ENCODE measurements around the gene DDR2.

Gene DDR2

DNA sequence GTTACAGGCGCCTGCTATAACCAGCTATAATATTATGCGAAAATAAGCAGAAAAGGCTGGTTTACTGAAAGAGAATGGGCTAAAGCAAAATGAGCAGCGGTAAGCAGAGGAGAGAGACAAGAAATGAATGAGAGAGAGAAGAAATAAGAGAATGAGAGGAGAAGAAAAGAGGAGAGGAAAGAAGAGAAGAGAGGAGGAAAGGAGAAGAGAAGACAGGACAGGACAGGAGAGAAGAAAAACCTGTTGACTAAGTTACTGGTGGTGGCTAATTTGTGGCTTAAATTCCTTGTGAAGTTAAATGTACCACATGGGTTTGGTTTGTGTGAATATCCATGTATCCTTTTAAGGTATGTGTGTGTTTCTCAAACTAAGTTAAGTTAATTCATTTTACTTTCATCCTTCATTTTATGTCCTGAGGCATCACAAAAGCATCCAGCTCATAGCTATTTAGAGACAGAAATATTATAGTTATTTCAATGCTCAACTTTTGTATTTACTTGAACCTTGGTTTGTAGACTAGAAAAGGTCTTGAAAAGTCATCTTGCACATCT lies 3.1 kb upstream of the DDR2 start:
- in situ Hi-C loops (cut with MboI; ENCODE audit: low sequenced_read_pairs), result no loop called here

DNA sequence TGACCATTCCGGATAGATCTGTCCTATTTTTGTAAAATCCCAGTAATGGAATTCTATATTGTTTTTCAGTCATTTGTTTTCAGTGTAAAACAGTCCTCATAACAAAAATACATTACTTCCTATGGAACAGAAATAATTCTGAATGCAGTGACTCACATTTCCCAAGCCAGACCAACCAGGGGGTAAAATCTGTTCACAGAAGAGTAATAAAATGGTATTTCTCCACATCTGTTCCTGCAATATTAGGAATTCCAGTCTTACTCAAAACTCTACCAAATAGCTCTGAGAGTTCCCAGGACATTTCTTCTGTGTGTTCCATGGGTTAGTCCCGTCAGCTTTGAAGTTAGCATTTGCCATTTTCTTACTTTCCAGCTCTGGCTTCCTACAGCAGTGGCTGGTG lies 2.6 kb upstream of the DDR2 start:
- in situ Hi-C loops (cut with MboI; ENCODE audit: low sequenced_read_pairs), result no loop called here

DNA sequence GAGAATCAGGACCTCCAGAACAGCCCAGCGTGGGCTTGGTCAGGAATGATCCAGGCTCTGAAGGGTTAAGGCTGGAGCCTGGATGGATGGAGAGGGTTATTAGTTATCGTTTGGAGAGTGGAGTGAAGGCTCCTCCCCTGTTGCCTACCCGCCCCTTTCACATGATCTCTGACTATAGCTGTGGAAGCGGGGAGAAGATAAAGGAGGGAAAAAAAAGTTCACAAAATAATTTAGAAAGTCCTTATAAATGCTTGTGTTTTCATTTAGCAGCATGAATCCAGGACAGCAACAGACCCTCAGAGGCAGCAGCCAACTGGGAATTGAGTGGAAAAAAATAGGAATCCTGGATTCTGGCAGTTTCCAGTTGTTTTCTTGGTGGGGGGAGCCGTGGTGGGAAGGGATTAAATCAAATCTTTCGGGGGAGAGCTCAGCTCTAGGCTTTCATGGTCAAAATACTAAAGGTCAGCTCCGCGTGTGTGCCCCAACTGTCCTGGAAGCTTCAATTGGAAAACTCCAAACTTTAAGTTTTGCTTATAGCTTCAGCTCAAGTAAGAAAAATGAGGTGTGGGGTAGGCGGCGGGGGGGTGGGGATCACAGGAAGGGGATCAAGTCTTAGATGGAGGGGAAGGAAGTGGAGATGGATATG lies 595 bp upstream of the DDR2 start:
- in situ Hi-C loops (cut with MboI; ENCODE audit: low sequenced_read_pairs), result no loop called here

DNA sequence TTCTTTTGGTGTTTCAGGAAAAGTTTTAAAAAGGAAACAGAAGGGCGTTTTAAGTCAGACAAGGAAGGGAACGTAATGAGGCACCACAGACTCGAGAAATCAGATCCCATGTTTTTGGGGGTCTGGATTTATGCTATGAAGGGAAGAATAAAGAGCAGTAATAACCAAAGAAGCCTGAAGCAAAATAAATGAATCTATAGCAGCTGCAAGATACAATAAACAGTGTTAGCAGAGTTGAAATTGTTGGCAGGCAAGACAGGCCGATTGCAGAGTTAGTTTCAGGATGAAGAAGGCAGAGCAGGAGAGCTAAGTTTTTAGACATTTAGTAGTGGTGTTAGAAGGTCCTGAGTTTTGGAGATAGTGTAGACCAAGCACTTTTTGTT lies 425 bp downstream of the DDR2 start:
- in situ Hi-C loops (cut with MboI; ENCODE audit: low sequenced_read_pairs), result no loop called here

DNA sequence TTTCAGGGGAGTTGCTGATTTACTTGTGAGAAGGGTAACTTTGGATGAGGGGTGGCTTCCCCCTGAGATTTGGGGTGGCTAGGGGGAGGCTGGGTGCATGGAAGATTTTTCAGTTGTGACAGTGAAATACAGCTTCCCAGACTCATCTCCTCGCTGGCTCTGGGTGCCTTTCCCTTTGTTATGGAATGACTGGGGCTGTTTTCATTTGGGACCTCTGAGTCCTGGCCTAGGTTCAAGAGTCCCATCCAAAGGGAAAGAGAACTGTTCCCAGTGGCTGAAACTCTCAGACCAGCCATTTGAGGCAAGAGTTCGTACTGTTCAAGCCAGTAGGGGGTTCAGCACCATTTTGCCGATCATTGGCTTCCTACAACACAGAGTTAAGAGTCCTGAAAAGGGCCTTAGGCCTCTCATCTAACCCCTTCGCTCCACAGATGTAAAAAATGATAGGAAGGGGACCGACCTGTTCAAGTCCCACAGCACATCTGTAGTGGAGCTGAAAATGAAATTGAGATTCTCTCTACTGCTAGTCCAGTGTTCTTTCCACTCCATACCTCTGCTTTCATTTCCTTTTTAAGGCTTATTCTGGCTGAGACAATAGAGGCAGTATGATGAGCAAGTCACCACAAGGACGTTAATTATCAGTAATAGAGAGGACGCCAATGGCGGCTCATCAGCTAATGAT lies 958 bp downstream of the DDR2 start:
- in situ Hi-C loops (cut with MboI; ENCODE audit: low sequenced_read_pairs), result no loop called here

DNA sequence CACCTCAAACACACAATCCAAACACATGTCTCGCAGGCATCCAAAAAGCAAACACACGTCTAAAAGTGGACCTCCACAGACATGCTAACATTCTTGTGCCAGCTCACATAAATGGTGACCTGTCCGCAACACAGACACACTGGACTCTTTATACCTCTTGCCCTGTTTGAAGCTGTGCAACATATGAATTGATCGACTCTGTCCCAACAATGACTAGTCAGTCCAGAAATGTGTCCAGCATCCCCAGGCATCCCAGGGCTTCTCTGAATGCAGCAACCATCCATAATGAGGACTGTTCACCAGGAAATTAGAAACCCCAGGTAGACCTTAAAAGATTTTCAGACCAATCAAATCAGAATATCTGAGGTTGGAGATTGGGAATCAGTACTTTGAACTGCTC lies 3.2 kb downstream of the DDR2 start:
- in situ Hi-C loops (cut with MboI; ENCODE audit: low sequenced_read_pairs), result no loop called here

DNA sequence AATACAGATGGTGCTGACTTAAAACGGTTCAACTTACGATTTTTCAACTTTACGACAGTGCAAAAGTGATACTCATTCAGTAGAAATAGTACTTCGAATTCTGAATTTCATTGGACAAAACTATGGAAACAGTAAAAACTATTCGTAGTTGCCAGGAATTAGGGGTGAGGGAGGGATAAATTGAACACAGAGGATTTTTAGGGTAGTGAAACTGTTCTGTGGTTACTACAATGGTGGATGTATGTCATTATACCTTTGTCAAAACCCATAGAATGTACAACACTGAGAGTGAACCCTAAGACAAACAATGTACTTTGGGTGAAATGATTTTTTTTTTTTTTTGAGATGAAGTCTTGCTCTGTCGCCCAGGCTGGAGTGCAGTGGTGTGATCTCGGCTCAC lies 7.5 kb downstream of the DDR2 start:
- in situ Hi-C loops (cut with MboI; ENCODE audit: low sequenced_read_pairs), result no loop called here

DNA sequence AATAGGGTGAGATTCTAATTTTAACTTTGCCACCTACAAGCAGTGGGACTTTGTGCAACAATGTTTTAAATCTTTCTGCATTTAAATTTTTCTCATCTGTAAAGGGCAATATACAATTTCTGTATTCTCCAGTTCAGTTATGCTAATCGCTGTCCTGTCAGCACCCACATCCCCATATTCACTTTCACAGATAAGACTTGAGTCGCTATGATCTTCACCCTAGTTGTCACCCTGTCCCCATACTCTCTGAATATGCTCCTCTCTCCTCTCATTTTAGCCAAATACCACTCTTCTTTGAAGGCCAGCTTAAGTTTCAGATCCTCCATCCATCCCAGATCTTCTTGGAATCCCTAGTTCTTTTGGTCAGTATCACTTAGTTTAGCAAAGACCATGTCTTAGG lies 8.8 kb downstream of the DDR2 start:
- in situ Hi-C loops (cut with MboI; ENCODE audit: low sequenced_read_pairs), result no loop called here

DNA sequence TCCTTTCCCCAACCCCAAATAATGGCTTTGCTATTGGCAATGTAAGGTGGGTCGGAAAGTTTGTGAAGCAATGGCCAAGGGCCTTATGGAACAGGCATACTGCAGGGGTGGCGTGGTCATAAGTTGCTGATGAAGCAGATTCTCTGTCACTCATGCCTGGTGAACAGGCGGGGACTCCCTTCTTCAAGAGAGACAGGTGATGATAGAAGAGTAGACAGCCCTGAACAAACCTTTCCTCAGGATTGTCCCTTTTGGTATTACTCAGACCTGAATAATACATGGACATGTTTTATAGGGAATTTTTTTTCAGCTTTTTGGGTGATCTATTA lies 12.7 kb downstream of the DDR2 start:
- in situ Hi-C loops (cut with MboI; ENCODE audit: low sequenced_read_pairs), result no loop called here

DNA sequence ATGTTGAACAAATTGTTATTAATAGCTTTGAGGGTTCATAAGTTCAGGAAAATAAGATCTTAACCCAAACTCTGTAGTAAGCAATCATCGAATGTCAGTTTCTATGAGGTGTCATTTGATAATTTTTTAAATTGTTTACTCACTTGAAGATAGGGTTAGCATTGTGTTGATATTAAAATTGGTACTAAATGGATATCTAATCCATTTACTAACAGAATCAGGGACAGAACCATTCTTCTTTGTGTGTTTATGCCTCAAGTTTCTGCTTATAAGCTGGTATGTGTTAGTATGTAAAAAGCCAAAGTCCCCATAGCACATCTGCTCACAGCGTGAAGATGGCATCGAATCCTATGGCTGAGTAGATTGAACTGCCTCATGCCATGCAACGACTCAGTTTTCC lies 13.4 kb downstream of the DDR2 start:
- in situ Hi-C loops (cut with MboI; ENCODE audit: low sequenced_read_pairs), result no loop called here

DNA sequence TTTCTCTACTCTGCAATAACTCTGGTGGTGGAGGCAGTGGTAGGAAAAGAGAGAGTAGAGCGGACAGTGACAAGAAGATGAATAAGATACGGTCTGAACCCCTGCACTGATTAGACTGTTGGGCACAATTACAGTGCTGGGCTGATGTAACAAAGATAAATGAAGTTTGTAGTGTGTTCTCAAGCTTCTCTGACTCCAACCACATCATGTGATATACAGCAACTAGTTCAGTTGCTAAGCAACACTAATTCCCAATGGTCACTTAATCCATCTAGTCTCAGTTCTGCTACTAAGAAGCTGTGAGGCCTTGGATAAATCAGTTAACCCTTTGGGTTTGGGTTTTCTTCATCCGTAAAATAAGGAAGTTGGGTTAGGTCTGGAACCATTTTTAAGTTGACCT lies 17.3 kb downstream of the DDR2 start:
- in situ Hi-C loops (cut with MboI; ENCODE audit: low sequenced_read_pairs), result no loop called here

DNA sequence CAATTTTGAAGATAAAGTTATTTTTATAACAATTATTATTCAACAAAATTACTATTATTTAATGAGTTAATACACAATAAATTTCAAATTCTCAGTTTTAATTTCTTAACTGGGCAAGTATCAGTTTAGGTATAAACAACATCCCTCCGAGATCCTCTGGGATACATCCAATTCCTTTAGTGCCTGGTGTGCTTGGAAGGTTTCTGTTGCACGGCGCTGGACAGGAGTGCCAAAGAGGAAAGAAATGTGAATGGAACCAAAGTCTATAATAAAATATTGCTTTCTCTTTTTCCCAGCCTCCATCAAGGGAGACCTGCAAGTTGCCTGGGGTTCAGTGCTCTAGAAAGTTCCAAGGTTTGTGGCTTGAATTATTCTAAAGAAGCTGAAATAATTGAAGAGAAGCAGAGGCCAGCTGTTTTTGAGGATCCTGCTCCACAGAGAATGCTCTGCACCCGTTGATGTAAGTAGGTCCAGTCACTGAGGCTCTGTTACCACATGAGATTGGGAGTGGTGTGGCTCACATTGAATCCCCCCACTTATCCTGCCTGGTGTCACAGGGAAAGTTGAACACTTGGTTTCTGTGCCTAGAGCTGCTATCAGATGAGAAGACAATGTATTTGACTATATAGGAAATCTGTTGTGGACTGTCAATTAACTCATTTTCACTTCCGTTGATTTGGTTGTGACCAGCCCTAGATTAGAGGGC lies 22.8 kb downstream of the DDR2 start:
- in situ Hi-C loops (cut with MboI; ENCODE audit: low sequenced_read_pairs), result no loop called here

DNA sequence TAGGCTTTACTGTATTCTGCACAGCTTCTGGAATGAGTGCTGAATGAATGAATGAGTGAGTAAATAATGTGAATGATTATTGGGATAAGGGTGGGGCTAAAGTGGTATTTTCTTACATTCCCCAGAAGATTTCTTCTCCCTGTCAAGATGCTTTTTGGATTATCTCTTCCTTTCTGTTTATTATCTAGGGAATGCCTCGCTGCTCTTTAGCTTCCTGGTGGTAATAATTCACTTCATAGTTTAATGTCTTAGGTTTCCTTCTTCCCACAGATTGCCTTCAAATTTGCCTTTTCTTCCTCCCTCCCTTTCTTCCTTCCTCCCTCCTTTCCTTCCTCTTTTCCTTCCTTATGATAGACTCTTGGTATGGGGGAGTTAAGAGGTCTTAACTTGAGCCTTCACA lies 24.0 kb downstream of the DDR2 start:
- in situ Hi-C loops (cut with MboI; ENCODE audit: low sequenced_read_pairs), result no loop called here

DNA sequence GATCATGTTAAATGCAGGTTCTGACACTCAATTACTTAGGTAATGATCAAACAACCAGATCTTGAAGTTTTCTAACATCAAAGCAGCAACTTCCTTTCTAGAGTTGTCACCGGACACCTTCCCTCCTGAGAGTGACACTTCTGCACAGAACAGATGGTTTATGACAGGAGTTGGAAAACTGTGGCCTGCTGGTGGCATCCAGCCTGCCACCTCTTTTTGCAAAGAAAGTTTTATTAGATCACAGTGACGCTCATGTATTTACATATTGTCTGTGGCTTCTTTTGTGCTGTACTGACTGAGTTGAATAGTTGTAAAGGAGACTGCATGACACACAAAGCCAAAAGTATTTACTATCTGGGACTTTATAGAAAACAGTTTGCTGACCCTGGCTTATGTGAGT lies 28.3 kb downstream of the DDR2 start:
- in situ Hi-C loops (cut with MboI; ENCODE audit: low sequenced_read_pairs), result no loop called here

DNA sequence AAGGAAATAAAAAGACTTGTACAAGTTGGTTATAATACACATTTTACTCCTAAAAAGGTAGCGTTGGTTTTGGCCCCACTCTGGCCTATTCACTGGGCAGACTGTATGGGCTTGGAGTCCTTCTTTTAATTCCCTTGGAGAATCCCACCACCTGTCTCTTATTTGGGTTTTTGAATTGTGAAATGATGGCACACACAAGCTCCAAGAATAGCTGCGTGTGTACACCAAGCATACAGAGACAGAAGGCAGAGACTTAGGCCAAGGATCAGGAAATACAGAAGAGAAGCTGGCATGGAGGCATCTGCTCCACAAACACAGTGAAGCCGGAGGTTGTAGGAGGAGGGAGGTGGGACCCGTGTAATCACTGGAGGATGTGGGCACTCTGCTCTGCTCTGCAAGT lies 29.1 kb downstream of the DDR2 start:
- in situ Hi-C loops (cut with MboI; ENCODE audit: low sequenced_read_pairs), result no loop called here

DNA sequence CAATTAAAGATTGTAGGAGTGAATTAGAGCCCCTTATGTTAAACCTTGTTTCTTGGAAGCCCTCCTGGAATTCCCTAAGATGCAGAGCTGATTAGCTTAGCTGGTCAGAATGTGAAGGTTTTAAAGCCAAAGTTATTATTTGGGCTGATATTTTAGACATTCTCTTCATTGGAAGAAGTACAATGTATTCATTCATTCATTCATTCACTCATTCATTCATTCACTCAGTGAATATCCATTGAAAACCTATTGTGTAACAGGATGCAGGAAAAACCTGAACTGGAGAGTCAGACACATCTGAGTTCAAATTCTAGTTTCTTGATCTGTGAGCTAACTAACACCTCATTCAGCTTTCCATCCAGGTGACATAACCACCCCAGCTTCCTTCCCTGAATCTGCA lies 29.7 kb downstream of the DDR2 start:
- in situ Hi-C loops (cut with MboI; ENCODE audit: low sequenced_read_pairs), result no loop called here

DNA sequence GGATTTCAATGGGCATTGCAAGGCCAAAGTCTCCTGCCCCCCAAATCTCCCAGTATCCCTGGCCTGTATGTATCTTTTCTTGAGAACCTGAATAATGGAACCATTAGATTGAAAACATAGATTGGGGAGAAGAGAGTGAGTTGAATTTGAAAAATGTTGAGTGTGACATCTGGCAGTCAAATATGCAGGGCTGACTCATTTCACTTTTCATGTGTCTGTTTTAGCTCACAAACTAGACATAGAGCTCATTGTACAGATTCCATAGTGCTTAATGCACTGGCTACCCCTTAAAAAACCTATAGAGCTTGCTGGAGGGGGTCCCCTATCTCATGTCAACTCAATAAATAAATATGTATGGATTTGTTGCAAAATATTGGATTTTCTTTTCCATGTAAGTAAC lies 30.8 kb downstream of the DDR2 start:
- in situ Hi-C loops (cut with MboI; ENCODE audit: low sequenced_read_pairs), result no loop called here

DNA sequence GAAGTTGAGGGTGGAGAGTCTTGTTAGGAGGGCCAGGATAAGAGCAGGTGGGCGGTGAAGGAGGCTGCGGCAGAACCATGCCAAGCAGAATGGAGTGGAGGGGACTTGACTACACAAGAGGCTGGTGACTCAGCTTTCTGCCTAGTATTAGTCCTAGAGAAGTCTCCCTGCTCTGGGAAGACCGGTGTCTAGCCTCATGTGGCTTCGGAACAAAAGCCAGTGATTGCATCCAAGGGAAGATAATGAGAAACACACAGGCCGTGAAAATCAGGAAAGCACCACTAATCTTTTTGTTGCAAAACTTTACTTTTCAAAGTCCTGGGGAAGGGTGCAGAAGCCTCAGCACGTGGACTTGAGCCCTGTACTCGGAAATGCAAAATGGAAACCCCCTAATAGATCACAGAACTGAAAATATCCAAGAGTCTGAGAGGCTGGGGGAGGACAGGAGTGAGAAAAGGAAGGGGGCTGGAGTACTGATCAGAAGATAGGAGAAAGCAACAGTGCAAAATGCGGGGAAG lies 31.4 kb downstream of the DDR2 start:
- in situ Hi-C loops (cut with MboI; ENCODE audit: low sequenced_read_pairs), result no loop called here

DNA sequence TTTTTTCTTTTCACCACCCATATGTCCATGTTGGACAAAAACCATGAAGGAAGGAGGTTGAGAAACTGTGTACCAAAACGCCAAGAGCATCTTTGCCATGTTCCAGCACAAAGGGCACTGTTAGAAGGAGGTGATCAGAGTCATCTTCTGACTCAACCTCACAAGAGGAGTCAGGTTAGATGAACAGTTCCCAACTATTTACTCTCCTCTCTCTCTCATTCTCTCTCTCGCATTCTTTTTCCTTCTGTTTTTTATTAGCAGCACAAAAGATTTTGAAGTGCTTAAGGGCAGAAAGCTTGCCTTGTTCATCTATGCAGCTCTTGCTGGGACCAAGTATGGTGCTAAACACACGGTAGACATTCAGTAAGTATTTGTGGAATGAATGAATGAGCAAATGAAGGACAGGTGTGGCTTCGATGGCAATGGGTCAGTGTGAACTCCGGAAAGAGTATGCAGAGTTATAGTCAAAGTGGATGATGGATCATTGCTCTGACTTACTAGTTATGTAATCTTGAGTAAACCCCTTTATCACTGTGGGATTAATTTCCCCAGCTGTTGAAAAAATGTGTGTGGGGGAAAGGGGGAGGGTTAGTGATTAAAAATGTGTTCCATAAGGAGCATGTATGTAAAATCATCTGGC lies 33.9 kb downstream of the DDR2 start:
- in situ Hi-C loops (cut with MboI; ENCODE audit: low sequenced_read_pairs), result no loop called here

DNA sequence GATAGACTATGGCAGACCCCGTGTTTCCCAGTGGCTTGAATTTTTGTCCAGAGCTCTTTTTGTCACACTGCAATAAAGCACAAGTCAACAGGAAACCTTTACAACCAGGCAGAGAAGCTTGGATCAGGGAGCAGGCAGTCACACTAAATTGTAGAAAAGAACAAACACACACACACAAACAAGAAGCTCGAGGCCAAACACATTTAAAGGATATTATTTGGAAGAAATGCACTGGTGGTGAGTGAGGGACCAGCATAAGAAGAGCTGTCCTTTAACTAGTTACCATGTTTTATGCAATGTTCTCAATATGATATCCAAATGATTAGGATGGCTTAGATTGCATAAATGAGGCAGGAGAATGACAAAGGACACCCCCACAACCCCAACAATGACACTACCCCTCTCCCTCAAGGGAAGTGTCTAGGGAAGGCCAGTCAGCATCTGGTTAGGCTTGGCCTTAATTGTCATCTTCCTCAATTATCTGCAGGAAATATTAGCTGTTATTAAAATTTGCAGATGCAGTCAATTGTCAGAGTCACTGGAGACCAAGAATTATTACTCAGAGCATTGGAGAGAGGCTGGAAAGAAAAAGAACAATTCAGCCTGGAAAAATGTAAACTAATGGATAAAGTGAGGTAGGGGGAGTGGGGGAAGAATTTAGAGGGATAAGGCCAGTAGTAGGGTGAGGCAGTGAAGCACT lies 35.3 kb downstream of the DDR2 start:
- in situ Hi-C loops (cut with MboI; ENCODE audit: low sequenced_read_pairs), result no loop called here
